ENCODE results near the gene APOL2. TPM values are rescaled to one million over a fixed set of nuclear protein-coding genes. Genes with fewer than 3 reads are reported as not detected.

APOL2 gene
- total RNA-seq, 1 experiment from 2014 or later: 9.9 TPM

DNA sequence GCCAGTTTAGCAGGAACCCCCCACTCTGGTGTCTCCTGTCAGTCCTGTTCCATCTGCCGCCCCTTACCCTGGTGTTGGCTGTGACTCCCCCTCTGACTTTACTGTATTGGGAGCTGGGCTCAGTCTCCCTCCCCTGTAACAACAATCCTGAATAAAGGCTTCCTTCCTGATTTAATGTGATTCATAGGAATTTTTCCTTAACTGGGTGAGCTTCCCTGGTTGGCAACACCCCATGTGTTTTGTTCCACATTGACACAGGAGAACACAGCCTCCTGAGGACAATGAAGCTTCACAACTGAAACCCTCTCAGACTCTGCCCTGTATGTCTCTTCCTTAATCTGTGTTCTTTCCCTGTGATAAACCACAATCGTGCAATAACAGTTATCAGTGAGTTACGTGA lies 46.2 kb downstream of the APOL2 start:
- Histone ChIP-seq H3K36me3 (ENCODE audit: control insufficient read depth in 1 of 2, insufficient read depth in 2 of 2, low read length in 2 of 2) (no peaks in the 10 kb centered on the region), H3K9ac (ENCODE audit: low read length) (no peak overlapping the region), H3K4me3 (replicated peaks in 1 of 2; ENCODE audit: low read depth in 1 of 2, low read length in 2 of 2) (no peak overlapping the region), H3K27ac (ENCODE audit: low read depth, low read length) (no peak overlapping the region), H4K20me1 (ENCODE audit: insufficient read depth) (no peaks in the 10 kb centered on the region), H3K27me3 (ENCODE audit: insufficient read depth, low read length) (no peaks in the 10 kb centered on the region), H3K79me2 (ENCODE audit: insufficient read depth, low read length) (no peaks in the 10 kb centered on the region), H3K4me2 (ENCODE audit: low read length) (no peak overlapping the region), H3K9me3 (ENCODE audit: control insufficient read depth in 1 of 2, insufficient read depth in 1 of 2, low read depth in 1 of 2, low read length in 2 of 2) (no peaks in the 10 kb centered on the region), H2AFZ (ENCODE audit: low read depth, low read length, poor library complexity, severe bottlenecking) (no peak overlapping the region), H3K4me1 (ENCODE audit: control insufficient read depth in 1 of 2, insufficient read depth in 2 of 2, low read length in 2 of 2) (no peaks in the 10 kb centered on the region), H3K9me2 (ENCODE audit: insufficient read depth) (no peaks in the 10 kb centered on the region)
- BruUV-seq (replicated peaks): no TSS peak
- CTCF ChIA-PET: interaction anchor here (0.6 kb wide), 1 partner anchor 65 kb away, joined by 3 read pairs; no protein-coding TSS in a partner anchor
- TF ChIP-seq YY1 (IDR thresholded peaks at IDR 0.05; ENCODE audit: extremely low read depth, insufficient replicate concordance, low read depth, low read length) (no peak), EZH2 (IDR thresholded peaks at IDR 0.05) (no peak), EGR1 (IDR thresholded peaks at IDR 0.05; ENCODE audit: low read depth) (no peak), JUND (IDR thresholded peaks at IDR 0.05) (no peak), ZNF274 (IDR thresholded peaks at IDR 0.05; ENCODE audit: low read depth, low read length) (no peak), CEBPB (IDR thresholded peaks at IDR 0.05; ENCODE audit: low read depth) (no peak), POLR2A (IDR thresholded peaks at IDR 0.05; ENCODE audit: borderline replicate concordance, extremely low read depth, insufficient read depth, insufficient read length) (no peak), RAD21 (IDR thresholded peaks at IDR 0.05; ENCODE audit: low read depth) (no peak), POLR2AphosphoS5 (IDR thresholded peaks at IDR 0.05; ENCODE audit: low read depth, low read length) (no peak), ZFX (IDR thresholded peaks at IDR 0.05) (no peak), FOSL1 (IDR thresholded peaks at IDR 0.05; ENCODE audit: low read depth) (no peak), EZH2phosphoT487 (IDR thresholded peaks at IDR 0.05; ENCODE audit: borderline replicate concordance) (no peak), ELF1 (IDR thresholded peaks at IDR 0.05; ENCODE audit: borderline replicate concordance, low read depth) (no peak), SIN3A (IDR thresholded peaks at IDR 0.05; ENCODE audit: low read depth) (no peak)
- TF ChIP-seq, protein P1, sequence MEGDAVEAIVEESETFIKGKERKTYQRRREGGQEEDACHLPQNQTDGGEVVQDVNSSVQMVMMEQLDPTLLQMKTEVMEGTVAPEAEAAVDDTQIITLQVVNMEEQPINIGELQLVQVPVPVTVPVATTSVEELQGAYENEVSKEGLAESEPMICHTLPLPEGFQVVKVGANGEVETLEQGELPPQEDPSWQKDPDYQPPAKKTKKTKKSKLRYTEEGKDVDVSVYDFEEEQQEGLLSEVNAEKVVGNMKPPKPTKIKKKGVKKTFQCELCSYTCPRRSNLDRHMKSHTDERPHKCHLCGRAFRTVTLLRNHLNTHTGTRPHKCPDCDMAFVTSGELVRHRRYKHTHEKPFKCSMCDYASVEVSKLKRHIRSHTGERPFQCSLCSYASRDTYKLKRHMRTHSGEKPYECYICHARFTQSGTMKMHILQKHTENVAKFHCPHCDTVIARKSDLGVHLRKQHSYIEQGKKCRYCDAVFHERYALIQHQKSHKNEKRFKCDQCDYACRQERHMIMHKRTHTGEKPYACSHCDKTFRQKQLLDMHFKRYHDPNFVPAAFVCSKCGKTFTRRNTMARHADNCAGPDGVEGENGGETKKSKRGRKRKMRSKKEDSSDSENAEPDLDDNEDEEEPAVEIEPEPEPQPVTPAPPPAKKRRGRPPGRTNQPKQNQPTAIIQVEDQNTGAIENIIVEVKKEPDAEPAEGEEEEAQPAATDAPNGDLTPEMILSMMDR (IDR thresholded peaks at IDR 0.05 in 2 of 3, conservative IDR thresholded peaks at IDR 0.05 in 1 of 3; ENCODE audit: borderline replicate concordance in 1 of 3, insufficient read depth in 1 of 3, low read depth in 2 of 3, low read length in 2 of 3): no peak
- TF ChIP-seq, protein P2, sequence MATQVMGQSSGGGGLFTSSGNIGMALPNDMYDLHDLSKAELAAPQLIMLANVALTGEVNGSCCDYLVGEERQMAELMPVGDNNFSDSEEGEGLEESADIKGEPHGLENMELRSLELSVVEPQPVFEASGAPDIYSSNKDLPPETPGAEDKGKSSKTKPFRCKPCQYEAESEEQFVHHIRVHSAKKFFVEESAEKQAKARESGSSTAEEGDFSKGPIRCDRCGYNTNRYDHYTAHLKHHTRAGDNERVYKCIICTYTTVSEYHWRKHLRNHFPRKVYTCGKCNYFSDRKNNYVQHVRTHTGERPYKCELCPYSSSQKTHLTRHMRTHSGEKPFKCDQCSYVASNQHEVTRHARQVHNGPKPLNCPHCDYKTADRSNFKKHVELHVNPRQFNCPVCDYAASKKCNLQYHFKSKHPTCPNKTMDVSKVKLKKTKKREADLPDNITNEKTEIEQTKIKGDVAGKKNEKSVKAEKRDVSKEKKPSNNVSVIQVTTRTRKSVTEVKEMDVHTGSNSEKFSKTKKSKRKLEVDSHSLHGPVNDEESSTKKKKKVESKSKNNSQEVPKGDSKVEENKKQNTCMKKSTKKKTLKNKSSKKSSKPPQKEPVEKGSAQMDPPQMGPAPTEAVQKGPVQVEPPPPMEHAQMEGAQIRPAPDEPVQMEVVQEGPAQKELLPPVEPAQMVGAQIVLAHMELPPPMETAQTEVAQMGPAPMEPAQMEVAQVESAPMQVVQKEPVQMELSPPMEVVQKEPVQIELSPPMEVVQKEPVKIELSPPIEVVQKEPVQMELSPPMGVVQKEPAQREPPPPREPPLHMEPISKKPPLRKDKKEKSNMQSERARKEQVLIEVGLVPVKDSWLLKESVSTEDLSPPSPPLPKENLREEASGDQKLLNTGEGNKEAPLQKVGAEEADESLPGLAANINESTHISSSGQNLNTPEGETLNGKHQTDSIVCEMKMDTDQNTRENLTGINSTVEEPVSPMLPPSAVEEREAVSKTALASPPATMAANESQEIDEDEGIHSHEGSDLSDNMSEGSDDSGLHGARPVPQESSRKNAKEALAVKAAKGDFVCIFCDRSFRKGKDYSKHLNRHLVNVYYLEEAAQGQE (IDR thresholded peaks at IDR 0.05; ENCODE audit: low read depth): no peak
- intact Hi-C loops (cut with micrococcal nuclease): no loop called here
- DNase-seq (ENCODE audit: low read depth, low spot score) (no peak), ATAC-seq (no peak)
- POLR2A ChIA-PET: no interaction called here
- RAD21 ChIA-PET (ENCODE audit: low non-redundant PET in 1 of 2, low total read pairs in 2 of 2, uncharacterized antibody in 2 of 2, unreplicated experiment in 2 of 2): no interaction called here

Data from HCT116 (cell line).